ENCODE results near the gene AMPD2.

GRCh38 chr1:109657395-109657794 lies 37.8 kb downstream of the AMPD2 start:
- TF ChIP-seq EZH2 (IDR thresholded peaks at IDR 0.05) (no peak), CTCF (IDR thresholded peaks at IDR 0.05) (no peak), EZH2phosphoT487 (IDR thresholded peaks at IDR 0.05) (no peak)

Data from neural progenitor cell (in vitro differentiated cells).